GM18867 (cell line): ENCODE measurements around the gene C22orf31.
"Not testable (repeated sequence)": the region's sequence is repeated elsewhere in the genome, so short reads cannot be mapped to it uniquely, and the experiment has no call there.

Source experiments
- ATAC-seq: cut with Tn5 transposase; IDR thresholded peaks from one replicate; pipeline ENCODE4 v1.9.1; 2021; ENCODE audit warnings: mild to moderate bottlenecking, moderate library complexity; ENCODE audit not compliant: unreplicated experiment

C22orf31 gene

GRCh38 chr22:29055192-29055830 lies 6.3 kb downstream of the C22orf31 start:
- ATAC-seq: no peak

DNA sequence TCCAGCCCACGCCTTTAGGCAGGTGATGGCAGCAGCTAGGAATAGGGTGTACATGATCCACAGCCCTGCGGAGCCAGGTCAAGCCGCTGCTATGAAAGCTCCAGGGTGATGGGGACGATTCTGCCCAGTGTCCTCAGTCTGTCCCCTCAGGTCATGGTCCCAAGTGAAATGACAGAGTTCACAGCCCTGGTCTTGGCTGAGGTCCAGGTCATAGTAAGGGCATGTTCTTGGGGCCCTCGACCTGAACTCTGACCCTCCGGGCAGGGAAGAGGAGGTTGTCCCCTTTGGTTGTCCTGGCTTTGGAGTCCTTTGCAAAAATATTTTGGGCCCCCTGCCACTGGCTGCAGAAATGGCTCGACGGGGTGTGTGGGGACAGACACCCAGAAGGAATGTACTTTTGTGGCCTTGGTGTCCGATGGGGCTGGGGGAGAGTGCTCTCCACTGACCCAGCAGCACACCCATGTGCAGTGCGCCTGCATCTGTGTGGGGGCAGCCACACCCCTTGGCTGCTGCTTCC lies 7.3 kb downstream of the C22orf31 start:
- no peak for ATAC-seq

DNA sequence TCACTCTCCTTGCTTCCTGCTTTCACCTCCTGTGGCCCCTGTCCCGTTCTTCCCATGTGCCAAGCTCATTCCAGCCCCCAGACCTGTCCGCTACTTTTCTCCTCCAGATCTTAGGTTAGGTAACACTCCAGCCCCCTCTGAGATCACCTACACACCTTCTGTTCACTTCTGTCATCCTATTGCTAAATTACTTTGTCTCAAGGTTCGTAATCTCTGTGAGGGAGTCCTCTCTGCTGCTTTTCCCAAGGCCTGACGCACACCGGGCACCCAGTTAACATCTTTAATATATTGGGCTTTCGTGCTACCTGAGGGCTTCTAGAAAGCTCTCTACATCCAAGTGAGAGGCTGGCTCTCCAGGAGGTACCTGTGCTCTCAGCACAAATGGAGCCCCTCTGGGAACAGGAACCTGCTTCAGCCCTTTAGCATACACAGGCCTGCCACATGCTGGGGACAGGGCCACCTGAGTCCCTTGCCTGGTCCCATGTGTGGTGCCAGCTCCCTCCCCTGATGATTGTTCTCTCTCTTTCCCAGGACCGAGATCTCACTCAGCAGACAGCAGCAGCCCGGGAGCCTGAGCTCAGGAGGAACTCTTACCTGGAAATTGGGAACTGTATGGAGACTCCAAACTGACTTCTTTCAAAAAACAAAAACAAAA lies 8.5 kb downstream of the C22orf31 start:
- no peak for ATAC-seq

- no peak for ATAC-seq
These were observed 11.2 kb downstream of the C22orf31 start for GRCh38 chr22:29050457-29050856.

- ATAC-seq: no peak
These were observed 11.9 kb downstream of the C22orf31 start for GRCh38 chr22:29049655-29050263.

- ATAC-seq: no peak
These were observed 12.6 kb downstream of the C22orf31 start for GRCh38 chr22:29048822-29049654.

GRCh38 chr22:29044657-29045176 lies 16.9 kb downstream of the C22orf31 start:
- ATAC-seq: no peak

DNA sequence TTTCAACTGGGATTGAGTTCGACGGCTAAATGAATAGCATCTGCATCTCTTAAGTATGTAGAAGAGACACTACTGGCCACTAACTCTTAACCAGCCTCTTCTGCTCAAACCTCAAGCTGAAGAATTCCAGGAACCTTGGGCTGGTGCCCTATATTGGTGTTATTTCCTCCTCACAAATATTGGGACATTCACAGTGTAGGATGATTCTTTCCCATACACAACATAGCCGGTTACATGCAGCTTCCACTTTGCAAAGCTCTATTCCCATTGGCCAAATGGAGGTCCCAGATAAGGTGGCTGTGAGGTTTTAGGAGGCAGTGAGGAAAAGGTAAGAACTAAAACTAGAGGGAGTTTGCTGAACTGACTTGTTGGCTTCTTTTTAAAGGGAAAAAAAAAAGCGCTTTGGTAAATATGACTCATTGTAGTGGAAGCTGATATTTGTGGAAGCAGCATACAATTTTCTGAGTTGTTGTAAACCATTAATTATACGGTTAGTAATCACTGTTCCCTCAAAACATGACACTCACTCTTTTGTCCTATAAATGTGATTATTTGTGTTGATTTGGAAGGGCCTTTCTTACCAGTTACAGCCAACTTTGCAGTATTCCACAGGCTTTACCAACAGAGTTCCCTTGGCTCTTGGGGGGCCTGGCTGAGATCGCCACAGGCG lies 17.6 kb downstream of the C22orf31 start:
- ATAC-seq: no peak

DNA sequence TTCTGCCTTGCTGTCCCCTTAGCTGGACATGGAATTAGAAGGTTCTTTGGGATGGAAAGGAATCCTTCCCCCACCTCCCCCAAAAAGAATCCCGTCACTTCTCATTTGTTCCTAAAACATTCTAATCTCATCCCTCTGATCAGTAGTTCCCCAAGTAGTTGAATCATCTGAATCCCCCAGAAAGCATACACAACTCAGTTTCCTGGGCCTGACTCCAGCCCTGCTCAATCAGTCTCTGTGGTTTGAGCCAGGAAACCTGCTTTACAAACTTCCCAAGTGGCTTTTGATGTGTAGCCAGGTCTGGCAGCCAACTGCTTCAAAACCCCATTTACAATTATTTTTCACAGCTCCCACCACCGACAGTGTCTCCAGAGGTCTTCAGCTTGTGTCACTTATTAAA lies 20.2 kb downstream of the C22orf31 start:
- no peak for ATAC-seq

- no peak for ATAC-seq
These were observed 21.0 kb downstream of the C22orf31 start for GRCh38 chr22:29040385-29041275.

DNA sequence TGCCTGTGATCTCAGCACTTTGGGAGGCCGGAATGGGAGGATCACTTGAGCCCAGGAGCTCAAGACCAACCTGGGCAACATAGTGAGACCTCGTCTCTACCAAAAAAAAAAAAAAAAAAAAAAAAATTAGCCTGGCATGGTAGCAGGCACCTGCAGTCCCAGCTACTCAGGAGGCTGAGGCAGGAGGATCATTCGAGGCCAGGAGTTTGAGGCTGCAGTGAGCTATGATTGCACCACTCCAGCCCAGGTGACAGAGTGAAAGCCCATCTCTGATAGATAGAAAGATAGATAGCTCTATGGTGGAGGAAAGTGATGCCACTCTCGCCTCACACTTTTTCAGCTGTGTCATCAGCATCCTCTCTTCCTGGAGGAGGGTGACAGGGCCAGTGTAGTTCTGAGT lies 21.9 kb downstream of the C22orf31 start:
- not testable (repeated sequence) for ATAC-seq

DNA sequence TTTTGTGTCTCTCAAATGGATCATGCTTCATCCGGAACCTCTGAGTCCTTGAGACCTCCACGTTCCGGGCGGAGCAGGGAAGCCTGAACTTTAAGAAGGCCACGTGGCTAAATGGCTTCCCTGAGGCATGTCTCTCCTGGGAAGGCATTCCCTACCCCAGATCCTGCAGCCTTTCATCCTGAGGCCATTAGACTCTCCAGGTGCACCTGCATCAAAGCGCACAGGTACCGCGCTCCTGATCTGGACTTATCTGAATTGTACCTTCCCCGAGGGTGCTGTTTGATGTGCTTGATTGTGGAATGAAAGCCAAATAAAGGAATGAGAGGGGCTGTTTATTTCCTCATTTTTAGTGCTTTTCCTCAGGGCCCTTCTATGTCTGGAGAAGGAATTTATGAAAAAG lies 22.5 kb downstream of the C22orf31 start:
- ATAC-seq: no peak

DNA sequence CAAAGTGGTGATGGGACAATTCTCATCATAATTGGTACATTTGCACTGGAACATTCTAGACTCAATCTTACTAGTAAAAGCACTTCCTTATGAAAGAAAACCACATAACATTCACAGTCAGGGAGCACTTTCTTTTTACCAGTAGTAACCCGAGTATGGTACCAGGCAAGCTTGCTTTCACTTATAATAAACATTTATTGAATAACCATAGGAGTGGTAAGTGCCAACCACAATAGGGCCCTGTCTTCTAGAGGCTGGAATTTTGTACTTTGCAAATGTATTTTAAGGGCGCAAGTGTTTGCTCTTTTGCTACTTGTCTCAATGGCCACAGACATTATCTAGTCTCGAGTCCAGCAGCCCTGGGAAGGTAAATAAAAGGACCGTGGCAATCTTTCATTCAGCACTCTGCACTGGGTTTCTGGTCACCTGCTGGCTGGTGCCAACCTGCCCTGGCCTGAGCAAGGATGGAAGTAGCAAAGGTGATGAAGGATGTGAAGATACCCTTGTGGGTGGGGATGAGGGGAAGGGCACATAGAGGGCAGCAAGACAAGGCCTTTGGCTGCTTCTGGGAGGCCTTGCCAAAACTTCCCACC lies 24.2 kb downstream of the C22orf31 start:
- ATAC-seq: no peak

DNA sequence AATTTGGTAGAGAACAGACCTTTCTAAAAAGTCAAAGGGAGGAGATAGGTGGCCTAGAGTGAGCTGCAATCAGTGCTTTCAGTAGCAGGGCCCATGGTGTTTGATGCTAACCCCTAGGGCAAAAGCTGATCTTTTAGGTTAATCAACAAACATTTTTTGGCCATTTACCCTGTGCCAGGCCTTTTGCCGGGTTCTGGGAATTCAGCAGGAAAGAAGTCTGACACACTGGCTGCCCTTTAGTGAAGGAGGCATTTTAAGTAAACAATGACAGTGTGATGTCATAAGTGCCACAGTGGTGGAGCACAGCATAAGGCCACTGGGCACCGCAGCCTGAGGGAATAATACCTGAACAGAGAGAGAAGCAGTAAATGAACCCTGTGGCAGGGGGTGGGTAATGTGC lies 29.0 kb downstream of the C22orf31 start:
- ATAC-seq: no peak

GRCh38 chr22:29032014-29032475 lies 29.6 kb downstream of the C22orf31 start:
- no peak for ATAC-seq

- no peak for ATAC-seq
These were observed 30.2 kb downstream of the C22orf31 start for GRCh38 chr22:29031227-29032011.

DNA sequence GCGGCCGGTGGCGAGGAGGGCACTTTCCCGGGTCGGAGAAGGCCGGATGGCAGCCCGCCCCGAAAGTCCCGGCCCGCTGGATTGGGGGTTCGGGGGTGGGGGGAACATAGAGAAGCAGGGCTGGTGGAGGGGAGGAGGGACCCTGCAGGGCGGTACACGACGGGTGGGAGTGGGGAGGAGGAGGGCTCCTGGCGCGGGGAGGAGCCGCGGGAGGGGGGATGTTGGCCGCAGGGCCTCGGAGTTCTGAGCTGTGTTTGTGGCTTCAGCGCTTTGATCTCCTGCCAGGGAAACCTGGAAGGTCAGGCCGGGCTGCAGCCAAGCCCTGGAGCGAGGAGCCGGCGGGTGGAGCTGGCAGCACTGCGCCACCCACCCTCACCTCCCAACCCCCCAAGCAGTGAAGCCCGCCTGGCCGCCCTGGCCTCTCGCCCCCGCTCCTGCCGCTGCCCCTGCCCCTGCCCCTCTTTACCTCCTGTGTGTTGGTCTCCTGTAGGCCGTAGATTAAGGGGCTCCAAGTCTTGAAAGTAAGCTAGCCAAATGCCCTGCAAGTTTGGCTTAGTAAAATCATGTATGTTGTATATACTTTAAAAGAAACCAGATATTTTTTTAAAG lies 30.9 kb downstream of the C22orf31 start:
- ATAC-seq: no peak
